ENCODE measurements around the gene GFOD2.
A peak's percentile ranks its signal among the peaks of the same experiment; 100 is the strongest.

GFOD2 gene

GRCh38 chr16:67746846-67747245 is 27.7 kb upstream of the GFOD2 start:
- Mint-ChIP-seq H3K27ac (no peak overlapping the region), H3K27me3 (no peaks in the 10 kb centered on the region), H3K4me3 (no peak overlapping the region), H3K36me3 (peaks cover 4% of the 10 kb centered on the region), H3K9me3 (no peaks in the 10 kb centered on the region), H3K4me1 (peaks cover 4% of the 10 kb centered on the region)

DNA sequence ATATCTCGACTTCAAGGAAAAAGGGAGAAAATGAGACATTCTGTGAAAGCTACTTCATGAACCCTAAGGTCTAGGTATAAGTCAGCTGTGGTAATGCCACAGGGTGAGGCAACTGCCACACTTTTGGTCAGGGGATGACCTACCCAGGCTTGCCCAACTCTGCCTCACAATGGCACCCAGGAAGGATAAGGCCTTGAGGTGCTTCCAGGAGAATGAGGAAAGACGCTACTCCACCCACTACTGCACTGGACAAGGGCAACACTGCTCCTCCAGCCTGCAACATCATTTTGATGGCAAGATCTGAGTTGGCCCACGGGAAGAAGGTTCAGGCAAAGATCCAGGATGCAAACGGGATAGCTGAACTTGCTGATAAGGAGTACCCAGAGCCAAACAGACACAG is 22.0 kb upstream of the GFOD2 start:
- H3K36me3 Mint-ChIP-seq, result peaks cover 11% of the 10 kb centered on the region
- H3K9me3 Mint-ChIP-seq, result no peaks in the 10 kb centered on the region
- no peak overlapping the region for H3K4me3 Mint-ChIP-seq
- H3K4me1 Mint-ChIP-seq, result no peaks in the 10 kb centered on the region
- H3K27me3 Mint-ChIP-seq, result no peaks in the 10 kb centered on the region
- no peak overlapping the region for H3K27ac Mint-ChIP-seq

GRCh38 chr16:67740391-67740790 is 21.3 kb upstream of the GFOD2 start:
- no peaks in the 10 kb centered on the region for H3K9me3 Mint-ChIP-seq
- no peak overlapping the region for H3K27ac Mint-ChIP-seq
- H3K4me1 Mint-ChIP-seq, result no peaks in the 10 kb centered on the region

DNA sequence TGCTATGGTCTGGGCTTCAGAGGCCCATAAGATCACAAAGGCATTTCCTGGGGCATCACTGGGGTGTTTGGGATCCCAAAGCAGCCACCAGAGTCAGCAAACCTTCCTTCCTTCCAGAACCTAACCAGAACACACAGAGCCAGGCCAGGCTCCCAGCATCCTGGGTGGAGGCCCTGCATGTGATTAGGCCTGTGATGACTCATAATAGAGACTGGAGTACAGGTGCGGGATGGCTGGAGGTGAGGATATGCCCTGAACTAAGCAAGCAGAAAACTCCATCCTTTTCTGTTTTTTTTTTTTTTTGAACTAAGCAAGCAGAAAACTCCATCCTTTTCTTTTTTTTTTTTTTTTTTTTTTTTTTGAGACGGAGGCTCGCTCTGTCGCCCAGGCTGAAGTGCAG is 17.7 kb upstream of the GFOD2 start:
- no peaks in the 10 kb centered on the region for H3K27me3 Mint-ChIP-seq
- no peak overlapping the region for H3K27ac Mint-ChIP-seq
- H3K9me3 Mint-ChIP-seq, result no peaks in the 10 kb centered on the region
- H3K4me1 Mint-ChIP-seq, result no peaks in the 10 kb centered on the region
- H3K4me3 Mint-ChIP-seq, result no peak overlapping the region
- H3K36me3 Mint-ChIP-seq, result peaks cover 7% of the 10 kb centered on the region

More at GRCh38 chr16:67740391-67740790, 21.3 kb upstream of the GFOD2 start:
- peaks cover 11% of the 10 kb centered on the region for H3K36me3 Mint-ChIP-seq
- H3K27me3 Mint-ChIP-seq, result no peaks in the 10 kb centered on the region
- H3K4me3 Mint-ChIP-seq, result no peak overlapping the region

GRCh38 chr16:67734731-67735201 is 15.7 kb upstream of the GFOD2 start:
- Mint-ChIP-seq H3K27ac (no peak overlapping the region), H3K4me1 (no peaks in the 10 kb centered on the region), H3K4me3 (no peak overlapping the region), H3K36me3 (peaks cover 4% of the 10 kb centered on the region), H3K9me3 (no peaks in the 10 kb centered on the region), H3K27me3 (no peaks in the 10 kb centered on the region)

GRCh38 chr16:67733734-67734470 is 14.8 kb upstream of the GFOD2 start:
- H3K27me3 Mint-ChIP-seq, result no peaks in the 10 kb centered on the region
- H3K27ac Mint-ChIP-seq, result no peak overlapping the region
- peaks cover 4% of the 10 kb centered on the region for H3K36me3 Mint-ChIP-seq
- no peaks in the 10 kb centered on the region for H3K9me3 Mint-ChIP-seq
- H3K4me1 Mint-ChIP-seq, result no peaks in the 10 kb centered on the region
- no peak overlapping the region for H3K4me3 Mint-ChIP-seq

- H3K9me3 Mint-ChIP-seq, result no peaks in the 10 kb centered on the region
- H3K4me1 Mint-ChIP-seq, result no peaks in the 10 kb centered on the region
- H3K27ac Mint-ChIP-seq, result no peak overlapping the region
- peaks cover 4% of the 10 kb centered on the region for H3K36me3 Mint-ChIP-seq
- no peaks in the 10 kb centered on the region for H3K27me3 Mint-ChIP-seq
- no peak overlapping the region for H3K4me3 Mint-ChIP-seq
Observed at GRCh38 chr16:67731753-67732095, 12.6 kb upstream of the GFOD2 start.

- no peaks in the 10 kb centered on the region for H3K27me3 Mint-ChIP-seq
- peaks cover 4% of the 10 kb centered on the region for H3K36me3 Mint-ChIP-seq
- no peaks in the 10 kb centered on the region for H3K9me3 Mint-ChIP-seq
- peak overlapping the region; percentile 68 for H3K27ac Mint-ChIP-seq
- H3K4me1 Mint-ChIP-seq, result no peaks in the 10 kb centered on the region
- H3K4me3 Mint-ChIP-seq, result no peak overlapping the region
Observed at GRCh38 chr16:67731071-67731752, 12.1 kb upstream of the GFOD2 start.

DNA sequence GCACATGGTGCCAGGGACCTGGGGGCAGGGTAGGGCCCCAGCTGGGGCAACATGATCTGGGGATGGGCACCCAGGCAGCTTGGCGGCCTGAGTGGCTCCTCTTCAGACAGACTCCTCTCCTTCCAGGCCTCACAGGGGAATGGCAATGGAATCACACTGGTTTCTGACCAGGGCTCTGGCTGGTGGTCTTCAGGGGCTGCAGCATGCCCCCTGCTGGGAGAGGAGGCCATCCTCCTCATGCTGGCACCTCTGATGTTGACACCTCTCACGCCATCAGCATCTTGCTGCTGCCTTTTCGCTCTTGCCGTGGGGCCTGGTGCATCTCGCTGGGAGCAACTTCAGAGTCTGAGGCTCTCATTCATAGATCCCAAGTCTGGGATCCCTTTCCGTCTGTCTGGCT is 11.2 kb upstream of the GFOD2 start:
- Mint-ChIP-seq H3K27ac (no peak overlapping the region), H3K4me1 (no peaks in the 10 kb centered on the region), H3K4me3 (no peak overlapping the region), H3K36me3 (peaks cover 4% of the 10 kb centered on the region), H3K27me3 (no peaks in the 10 kb centered on the region), H3K9me3 (no peaks in the 10 kb centered on the region)

- Mint-ChIP-seq H3K4me1 (no peaks in the 10 kb centered on the region), H3K27me3 (no peaks in the 10 kb centered on the region), H3K9me3 (no peaks in the 10 kb centered on the region), H3K27ac (no peak overlapping the region), H3K36me3 (peaks cover 4% of the 10 kb centered on the region), H3K4me3 (no peak overlapping the region)
Observed at GRCh38 chr16:67729636-67730248, 10.6 kb upstream of the GFOD2 start.

DNA sequence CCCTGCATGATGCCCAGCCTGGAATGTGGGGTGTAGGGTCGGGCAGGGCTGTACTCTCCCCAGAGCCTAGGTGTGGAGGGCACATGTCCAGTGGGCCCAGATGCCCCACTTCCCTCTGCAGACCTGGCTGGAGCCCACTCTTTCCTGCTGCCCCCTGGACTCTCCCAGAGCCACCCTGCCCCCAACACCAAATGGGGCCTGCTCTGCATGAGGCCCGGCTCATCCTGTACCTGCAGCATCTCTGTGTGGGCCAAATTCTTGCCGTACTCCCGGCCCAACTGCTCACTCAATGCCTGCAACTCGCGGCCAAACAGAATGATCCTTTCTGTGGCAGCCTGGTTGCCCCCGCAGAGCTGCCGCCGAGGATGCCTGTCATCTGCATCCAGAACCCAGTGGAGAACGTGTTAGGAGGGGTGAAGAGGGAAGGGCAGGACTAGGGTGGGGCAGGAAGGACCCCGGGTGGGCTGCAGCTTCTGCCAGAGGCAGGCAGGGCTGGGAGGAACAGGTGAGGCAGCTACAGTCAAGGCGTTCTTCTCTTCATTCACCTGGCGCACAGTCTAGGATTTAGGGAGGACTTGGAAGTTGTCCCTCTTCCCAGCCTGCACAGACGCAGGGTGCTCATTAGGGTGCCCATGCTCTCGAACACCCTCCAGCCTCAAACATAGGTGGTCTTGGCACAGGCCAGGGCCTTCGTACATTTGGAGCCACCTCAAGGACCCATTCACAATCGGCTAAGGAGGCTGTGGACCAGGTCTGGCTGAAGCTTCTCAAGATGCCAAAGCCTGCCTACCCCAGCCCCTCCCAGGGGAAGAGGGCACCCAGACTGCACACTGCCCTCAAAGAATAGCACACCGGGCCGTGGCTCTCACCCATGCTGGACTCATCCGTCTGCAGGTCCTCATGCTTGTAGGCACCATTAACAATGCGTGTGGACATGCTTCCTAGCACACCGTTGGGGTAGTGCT is 8.7 kb upstream of the GFOD2 start:
- peaks cover 4% of the 10 kb centered on the region for H3K36me3 Mint-ChIP-seq
- no peak overlapping the region for H3K4me3 Mint-ChIP-seq
- H3K9me3 Mint-ChIP-seq, result no peaks in the 10 kb centered on the region
- H3K4me1 Mint-ChIP-seq, result no peaks in the 10 kb centered on the region
- no peak overlapping the region for H3K27ac Mint-ChIP-seq
- H3K27me3 Mint-ChIP-seq, result no peaks in the 10 kb centered on the region

DNA sequence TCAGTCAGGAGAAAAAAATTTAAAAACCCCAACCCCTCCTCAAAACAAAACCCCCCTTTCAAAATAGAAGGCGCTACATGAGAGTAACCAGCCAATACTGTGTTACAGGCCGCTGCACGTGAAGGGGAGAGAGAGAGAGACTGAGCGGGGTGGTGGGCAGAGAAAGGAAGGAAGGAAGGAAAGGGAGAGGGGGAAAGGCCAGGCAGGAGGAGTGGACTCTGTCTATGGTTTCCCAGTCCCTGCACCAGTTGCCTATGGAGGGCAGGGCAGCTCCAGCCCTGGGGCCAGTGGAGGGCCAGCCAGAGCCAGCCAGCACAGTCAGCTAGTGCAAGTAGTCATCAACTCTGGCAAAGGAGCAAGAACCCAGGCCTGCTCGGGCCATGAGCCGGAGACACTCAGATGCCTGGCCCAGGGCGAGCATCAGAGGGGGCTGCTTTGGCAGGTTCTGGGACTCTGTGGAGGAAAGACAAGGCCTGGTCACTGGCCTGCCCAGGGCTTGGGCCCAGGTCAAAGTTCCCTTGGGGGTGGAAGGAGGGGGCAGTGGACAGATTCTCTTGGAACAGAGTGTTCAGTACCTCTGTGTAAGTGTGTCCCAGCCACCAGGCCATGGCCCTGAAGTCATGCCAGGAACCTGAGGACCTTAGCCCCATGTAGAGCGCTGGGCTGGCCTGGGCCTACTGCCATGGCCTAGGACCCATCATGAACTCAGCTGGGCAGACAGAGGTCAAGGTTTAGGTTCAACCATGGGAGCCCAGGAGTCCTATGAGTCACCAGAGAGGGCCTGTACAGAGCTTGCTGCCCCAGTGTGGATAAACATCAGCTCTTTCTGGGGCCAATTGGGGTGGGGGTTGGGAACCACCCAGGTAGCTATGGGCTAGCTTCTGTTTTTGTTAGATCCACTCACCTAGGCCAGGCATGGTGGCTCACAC is 7.3 kb upstream of the GFOD2 start:
- Mint-ChIP-seq H3K9me3 (no peaks in the 10 kb centered on the region), H3K27me3 (no peaks in the 10 kb centered on the region), H3K36me3 (peaks cover 4% of the 10 kb centered on the region), H3K27ac (no peak overlapping the region), H3K4me1 (no peaks in the 10 kb centered on the region), H3K4me3 (no peak overlapping the region)

GRCh38 chr16:67723911-67724305 is 4.8 kb upstream of the GFOD2 start:
- no peak overlapping the region for H3K27ac Mint-ChIP-seq
- H3K27me3 Mint-ChIP-seq, result no peaks in the 10 kb centered on the region
- no peak overlapping the region for H3K4me3 Mint-ChIP-seq
- H3K9me3 Mint-ChIP-seq, result no peaks in the 10 kb centered on the region
- no peaks in the 10 kb centered on the region for H3K36me3 Mint-ChIP-seq
- H3K4me1 Mint-ChIP-seq, result peaks cover 16% of the 10 kb centered on the region

DNA sequence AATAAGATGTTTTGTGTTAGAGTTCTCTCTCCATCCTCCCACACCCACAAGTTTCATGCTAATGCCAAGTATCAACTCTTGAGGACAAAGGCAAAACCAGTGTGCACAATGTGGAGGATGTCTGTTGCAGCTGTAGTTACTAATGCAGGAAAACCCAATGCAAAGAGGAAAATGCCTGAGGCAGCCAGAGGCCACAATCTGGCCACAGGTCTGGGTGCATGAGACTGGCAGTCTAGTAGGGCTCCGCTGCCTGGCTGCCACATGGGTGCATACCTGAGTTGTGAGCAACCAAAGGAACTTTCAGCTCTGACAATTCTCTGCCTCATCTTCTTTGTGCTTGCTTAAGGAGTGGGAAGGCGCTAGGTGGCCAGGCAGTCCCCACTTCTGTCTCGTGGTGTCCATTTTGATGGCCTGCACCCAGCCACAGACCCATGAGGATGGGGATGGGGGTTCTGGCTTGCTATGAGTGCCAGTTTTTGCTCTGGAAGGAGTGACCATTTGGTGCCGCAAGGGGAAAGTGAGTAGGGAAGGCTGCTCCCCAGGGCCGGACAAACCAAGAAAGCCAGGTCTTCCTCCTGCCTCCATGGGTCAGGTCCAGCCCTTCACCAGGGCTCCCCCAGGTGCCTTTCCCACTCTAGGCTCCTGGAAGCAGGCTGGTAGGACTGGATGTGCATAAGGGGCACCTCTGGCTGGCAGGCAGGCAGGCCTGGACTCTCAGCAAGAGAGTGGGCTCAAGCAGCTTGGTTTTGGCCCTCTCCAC is 4.2 kb upstream of the GFOD2 start:
- H3K9me3 Mint-ChIP-seq, result no peaks in the 10 kb centered on the region
- no peaks in the 10 kb centered on the region for H3K36me3 Mint-ChIP-seq
- H3K27ac Mint-ChIP-seq, result no peak overlapping the region
- H3K27me3 Mint-ChIP-seq, result no peaks in the 10 kb centered on the region
- H3K4me1 Mint-ChIP-seq, result peaks cover 21% of the 10 kb centered on the region
- H3K4me3 Mint-ChIP-seq, result no peak overlapping the region

Data from activated naive CD4-positive, alpha-beta T cell treated with anti-CD3 and anti-CD28 coated beads, Interleukin-2, amount 50 U/mL, for 24 hours (primary cell).